ENCODE results near the gene THSD4.

THSD4 gene

GRCh38 chr15:71471347-71471746 is 356.1 kb downstream of the THSD4 start:
- TF ChIP-seq, protein P1, sequence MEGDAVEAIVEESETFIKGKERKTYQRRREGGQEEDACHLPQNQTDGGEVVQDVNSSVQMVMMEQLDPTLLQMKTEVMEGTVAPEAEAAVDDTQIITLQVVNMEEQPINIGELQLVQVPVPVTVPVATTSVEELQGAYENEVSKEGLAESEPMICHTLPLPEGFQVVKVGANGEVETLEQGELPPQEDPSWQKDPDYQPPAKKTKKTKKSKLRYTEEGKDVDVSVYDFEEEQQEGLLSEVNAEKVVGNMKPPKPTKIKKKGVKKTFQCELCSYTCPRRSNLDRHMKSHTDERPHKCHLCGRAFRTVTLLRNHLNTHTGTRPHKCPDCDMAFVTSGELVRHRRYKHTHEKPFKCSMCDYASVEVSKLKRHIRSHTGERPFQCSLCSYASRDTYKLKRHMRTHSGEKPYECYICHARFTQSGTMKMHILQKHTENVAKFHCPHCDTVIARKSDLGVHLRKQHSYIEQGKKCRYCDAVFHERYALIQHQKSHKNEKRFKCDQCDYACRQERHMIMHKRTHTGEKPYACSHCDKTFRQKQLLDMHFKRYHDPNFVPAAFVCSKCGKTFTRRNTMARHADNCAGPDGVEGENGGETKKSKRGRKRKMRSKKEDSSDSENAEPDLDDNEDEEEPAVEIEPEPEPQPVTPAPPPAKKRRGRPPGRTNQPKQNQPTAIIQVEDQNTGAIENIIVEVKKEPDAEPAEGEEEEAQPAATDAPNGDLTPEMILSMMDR (conservative IDR thresholded peaks at IDR 0.05) = no peak
- no peak for TF ChIP-seq ZFX (IDR thresholded peaks at IDR 0.05)
- no peak overlapping the region for H3K27ac ChIP-seq

GRCh38 chr15:71472566-71472965 is 357.3 kb downstream of the THSD4 start:
- TF ChIP-seq, protein P1 (conservative IDR thresholded peaks at IDR 0.05) = no peak
- TF ChIP-seq ZFX (IDR thresholded peaks at IDR 0.05) = no peak
- no peak overlapping the region for H3K27ac ChIP-seq

DNA sequence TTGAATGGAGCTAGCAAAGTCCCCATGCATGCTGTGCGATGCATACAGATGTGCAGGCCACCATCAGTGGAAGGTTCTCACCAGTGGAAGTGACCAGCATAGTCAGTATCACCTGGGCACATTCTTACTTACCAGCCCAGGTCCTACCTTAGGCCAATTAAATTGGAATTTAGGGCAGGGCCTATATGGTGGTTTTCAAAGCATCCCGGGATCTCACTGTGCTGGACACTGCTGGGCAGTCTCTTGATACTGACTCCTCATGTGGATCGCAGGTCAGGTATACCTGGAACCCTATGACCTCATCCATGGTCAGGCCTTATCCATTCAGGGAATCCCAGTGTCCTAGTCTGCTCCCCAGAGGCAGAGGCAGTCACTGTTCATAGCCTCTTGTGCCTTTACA is 358.5 kb downstream of the THSD4 start:
- TF ChIP-seq, protein P1 (conservative IDR thresholded peaks at IDR 0.05) = no peak
- TF ChIP-seq ZFX (IDR thresholded peaks at IDR 0.05) = no peak

DNA sequence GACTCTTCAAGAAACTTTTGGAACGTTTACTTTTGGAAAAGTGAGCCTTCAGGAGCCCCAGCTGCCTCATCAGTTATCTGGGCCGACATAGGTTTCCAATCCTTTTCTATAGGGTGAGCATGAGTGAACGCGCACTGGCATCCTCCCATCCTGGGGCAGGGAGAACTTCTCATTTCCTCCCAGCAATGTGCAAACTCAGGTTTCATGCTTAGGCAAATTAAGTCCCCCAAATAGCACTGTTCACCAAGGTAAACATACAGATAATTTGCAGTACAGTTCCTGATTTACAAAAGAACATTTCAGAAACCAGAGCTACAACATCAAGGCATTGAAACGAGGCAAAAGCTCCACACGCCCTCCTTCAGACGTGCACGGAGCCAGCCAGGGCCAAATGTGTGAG is 361.6 kb downstream of the THSD4 start:
- no peak overlapping the region for H3K27ac ChIP-seq
- no peak for TF ChIP-seq ZFX (IDR thresholded peaks at IDR 0.05)
- TF ChIP-seq, protein P1 (conservative IDR thresholded peaks at IDR 0.05) = no peak

More for the DNA sequence above, 358.5 kb downstream of the THSD4 start:
- no peak overlapping the region for H3K27ac ChIP-seq

GRCh38 chr15:71480556-71480955 is 365.3 kb downstream of the THSD4 start:
- no peak for TF ChIP-seq ZFX (IDR thresholded peaks at IDR 0.05)
- TF ChIP-seq, protein P1 (conservative IDR thresholded peaks at IDR 0.05) = no peak
- H3K27ac ChIP-seq = no peak overlapping the region

DNA sequence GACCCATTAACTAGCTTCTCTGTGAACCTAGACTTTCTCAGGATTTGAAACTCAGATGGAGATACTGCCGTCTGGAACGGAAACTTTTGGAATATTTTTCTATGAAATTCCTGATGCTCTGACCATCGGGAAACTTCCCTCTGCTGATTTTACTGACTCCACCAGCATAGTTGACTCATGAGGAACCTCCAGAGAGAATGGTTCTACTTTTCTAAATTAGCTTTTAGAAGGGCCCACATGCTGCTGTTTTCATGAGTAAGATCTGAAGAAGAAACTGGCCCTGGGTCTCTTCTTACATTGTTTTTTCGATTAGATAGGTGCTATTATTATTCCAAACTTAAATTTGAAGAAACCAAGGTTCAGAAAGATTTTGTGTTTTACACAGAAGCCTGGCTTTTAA is 368.8 kb downstream of the THSD4 start:
- H3K27ac ChIP-seq = no peak overlapping the region
- TF ChIP-seq, protein P1 (conservative IDR thresholded peaks at IDR 0.05) = no peak
- no peak for TF ChIP-seq ZFX (IDR thresholded peaks at IDR 0.05)

DNA sequence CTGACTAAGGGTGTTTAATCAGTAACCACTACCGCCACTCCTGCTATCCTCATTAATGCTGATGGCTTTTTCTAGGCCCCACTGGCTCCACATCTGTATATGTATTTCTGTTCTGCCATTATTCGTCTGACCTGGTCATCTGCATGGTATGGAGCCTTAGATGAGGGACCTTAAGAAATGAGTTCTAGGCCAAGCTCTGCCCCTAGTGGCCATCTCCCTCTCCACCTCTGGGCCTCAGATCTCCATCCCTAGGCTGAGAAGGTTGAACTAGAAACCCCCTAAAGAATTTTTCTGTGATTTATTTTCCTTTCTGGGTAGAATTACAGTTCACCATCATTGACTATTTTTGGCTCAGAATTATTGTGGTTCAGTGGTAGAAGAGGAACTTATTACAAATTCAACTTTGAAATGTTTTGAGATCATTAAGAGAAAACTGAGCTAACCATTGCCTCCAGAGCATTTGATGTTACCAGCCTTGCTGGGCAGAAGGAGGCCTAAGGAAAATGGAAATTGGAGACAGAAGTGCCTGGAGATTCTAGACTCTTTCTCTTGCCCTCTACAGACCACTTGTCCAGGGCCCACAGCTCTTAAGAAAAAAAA is 369.9 kb downstream of the THSD4 start:
- TF ChIP-seq ZFX (IDR thresholded peaks at IDR 0.05) = no peak
- TF ChIP-seq, protein P1 (conservative IDR thresholded peaks at IDR 0.05) = peak; percentile 83
- no peak overlapping the region for H3K27ac ChIP-seq

Measured in C4-2B (cell line).